Effector CD4-positive, alpha-beta T cell (primary cell): ENCODE data around the gene HK2.
"Not testable (repeated sequence)": the region's sequence is repeated elsewhere in the genome, so short reads cannot be mapped to it uniquely, and the experiment has no call there.

Source experiments
- DNase-seq: peaks from one replicate; pipeline ENCODE4 v3.0.0-alpha.2; 2020

The HK2 gene

GRCh38 chr2:74834792-74835755, 1.1 kb downstream of the HK2 start:
- DNase-seq, result peak; percentile 43

DNA sequence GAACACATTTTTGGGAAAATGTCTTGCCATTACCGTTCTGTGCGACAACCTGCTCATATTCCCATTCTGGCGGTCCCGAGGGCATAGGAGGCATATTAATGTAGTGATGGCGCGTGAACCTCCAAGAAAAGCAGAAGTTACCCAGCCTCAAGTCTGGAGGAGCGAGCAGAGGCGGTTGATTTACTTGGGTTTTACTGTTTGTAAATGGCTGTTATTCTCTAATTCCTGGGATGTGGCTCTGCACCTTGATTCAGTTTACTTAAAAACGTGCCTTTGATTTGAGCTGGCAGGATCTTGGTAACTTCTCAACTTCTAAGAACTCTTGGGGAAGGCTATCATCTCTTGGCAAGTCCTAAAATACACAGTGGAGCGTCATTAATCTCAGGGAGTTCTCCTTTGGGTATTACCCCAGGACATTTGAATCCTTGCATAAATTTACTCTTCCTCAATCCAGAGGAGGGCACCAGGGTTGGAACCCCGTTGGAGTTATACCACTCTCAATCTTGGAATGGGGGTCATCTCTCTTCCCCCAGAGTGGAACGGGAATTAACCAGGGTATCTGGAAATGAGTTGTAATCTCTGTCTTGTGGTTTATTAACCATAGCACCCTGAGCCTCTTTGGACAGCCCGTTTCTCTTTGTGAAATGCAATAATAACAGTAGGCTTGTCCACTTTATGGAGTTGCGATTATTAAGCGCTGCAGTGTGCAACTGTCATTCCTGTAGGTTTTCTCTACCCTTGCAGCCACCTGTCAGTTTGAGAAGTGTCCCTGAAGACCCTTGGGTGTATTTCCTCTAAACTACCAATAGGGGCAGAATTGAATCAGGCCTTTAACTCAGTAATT, 2.1 kb downstream of the HK2 start:
- no peak for DNase-seq

GRCh38 chr2:74836675-74837401, 2.9 kb downstream of the HK2 start:
- DNase-seq, result no peak

GRCh38 chr2:74841641-74842040, 7.7 kb downstream of the HK2 start:
- DNase-seq, result no peak

GRCh38 chr2:74843433-74843832, 9.5 kb downstream of the HK2 start:
- no peak for DNase-seq

DNA sequence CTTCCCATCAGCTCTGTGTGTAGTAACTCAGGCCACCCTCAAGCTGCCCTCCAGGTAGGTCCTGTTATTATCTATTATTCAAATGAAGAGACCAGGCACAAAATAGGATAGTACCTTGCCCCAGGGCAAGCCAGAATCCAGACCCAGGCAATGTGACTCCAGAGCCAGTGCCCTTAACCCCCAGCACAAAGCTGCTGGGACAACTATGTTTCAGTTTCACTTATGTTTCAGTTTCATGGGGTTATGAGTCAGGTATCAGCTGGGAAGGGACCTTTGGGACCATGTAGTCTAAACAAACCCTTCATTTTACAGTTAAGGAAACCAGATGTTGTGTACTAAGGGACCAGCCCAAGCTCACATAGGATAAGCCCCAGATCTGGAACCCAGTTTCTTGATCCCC, 10.0 kb downstream of the HK2 start:
- DNase-seq, result no peak

DNA sequence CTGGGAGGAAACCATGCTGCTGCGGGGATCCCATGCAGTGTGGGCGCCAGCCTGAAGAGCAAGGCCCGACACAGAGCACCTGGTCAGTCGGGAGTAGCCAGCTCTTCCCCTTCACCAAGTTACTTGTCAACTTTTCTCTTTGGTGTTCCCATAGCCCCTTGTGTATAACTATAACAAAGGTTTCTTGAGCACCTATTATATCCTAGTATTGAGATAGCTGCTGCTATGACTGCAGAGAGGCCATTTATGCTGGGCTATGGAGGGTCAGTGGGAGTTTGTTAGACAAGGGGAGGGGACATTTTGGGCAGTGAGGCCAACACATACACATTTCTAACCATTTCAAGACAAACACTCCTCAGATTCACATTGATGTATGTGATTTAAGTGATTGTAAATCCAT, 10.8 kb downstream of the HK2 start:
- no peak for DNase-seq

- DNase-seq, result no peak
Measured at GRCh38 chr2:74845217-74845751, 11.4 kb downstream of the HK2 start.

GRCh38 chr2:74845991-74846390, 12.1 kb downstream of the HK2 start:
- no peak for DNase-seq

GRCh38 chr2:74846481-74846880, 12.6 kb downstream of the HK2 start:
- DNase-seq, result no peak

- no peak for DNase-seq
Measured at GRCh38 chr2:74847070-74847858, 13.3 kb downstream of the HK2 start.

GRCh38 chr2:74849228-74849892, 15.4 kb downstream of the HK2 start:
- peak; percentile 27 for DNase-seq

- no peak for DNase-seq
Measured at GRCh38 chr2:74850496-74851190, 16.7 kb downstream of the HK2 start.

DNA sequence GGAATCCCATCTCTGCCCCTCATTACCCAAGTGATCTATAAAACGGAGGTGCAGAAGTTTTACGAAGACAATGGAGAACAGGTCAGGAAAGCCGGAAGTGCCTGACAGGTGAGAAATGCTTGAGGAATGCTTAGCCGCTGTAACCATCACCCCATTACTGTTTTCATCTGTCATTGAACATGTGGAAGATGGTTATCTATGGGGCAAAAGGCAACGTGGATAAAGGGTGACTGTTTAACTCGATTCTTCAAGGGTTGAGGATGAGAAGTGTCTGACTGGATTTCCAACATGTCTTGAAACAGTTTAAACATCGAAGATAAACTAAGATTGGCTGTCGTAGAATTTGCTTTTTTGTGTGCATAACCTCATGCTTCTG, 17.3 kb downstream of the HK2 start:
- DNase-seq, result no peak

GRCh38 chr2:74853360-74853759, 19.4 kb downstream of the HK2 start:
- not testable (repeated sequence) for DNase-seq

DNA sequence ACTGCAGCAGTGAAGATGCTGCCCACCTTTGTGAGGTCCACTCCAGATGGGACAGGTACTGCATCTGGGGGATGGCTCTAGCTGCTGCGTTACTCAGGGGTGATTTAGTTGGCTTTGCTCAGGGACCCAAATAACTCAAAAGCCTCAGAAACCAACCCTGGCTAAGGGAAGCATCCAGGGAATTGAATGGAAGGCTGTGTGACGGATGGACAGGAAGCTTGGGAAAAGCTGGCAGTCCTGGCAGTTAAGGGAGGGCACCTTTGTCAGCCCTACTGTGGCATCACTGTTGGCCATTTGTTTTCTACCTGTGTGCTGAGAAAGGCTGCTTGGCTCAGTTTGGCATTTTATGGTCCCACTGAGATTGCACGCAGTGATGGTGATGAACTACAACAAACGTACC, 20.5 kb downstream of the HK2 start:
- DNase-seq, result no peak

DNA sequence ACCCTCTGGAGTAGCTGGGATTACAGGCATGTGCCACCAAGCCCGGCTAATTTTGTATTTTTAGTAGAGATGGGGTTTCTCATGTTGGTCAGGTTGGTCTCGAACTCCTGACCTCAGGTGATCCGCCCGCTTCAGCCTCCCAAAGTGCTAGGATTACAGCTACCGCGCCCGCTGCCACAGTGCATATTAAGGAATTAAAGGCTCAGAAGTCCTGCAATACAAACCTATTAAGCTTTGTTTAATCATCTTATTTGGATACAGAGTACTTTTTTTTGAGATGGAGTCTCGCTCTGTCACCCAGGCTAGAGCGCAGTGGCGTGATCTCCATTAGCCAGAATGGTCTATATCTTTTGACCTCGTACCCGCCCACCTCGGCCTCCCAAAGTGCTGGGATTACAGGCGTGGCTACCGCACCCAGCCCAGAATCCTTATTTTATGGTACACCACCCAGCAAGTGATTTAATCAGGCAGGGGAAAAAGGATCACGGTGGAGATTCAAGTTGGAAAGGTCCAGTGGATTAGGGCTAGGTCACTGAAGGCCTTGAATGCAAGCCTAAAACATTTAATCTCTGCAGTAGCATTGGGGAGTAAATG, 21.3 kb downstream of the HK2 start:
- not testable (repeated sequence) for DNase-seq

- DNase-seq, result no peak
Measured at GRCh38 chr2:74856004-74856578, 22.2 kb downstream of the HK2 start.

DNA sequence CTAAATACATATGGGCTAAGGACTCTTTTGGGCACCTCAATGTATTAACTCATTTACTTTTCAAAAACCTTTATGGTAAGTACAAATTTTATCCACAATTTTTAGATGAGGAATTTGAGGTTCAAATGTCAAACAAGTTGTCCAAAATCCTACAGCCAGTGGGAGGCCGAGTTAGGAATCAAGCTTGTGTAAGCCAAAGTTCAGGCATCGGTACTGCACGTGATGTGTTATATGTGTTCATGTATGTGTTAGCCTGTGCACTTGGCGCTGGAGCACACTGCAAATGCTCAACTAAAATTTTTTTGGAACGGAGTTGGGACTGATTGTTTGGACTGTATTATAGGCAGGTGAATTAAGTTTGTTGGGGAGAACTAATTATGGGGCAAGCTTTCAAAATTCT, 22.7 kb downstream of the HK2 start:
- no peak for DNase-seq

- no peak for DNase-seq
Measured at GRCh38 chr2:74857215-74857614, 23.3 kb downstream of the HK2 start.
